PFSK-1 (cell line): Measurements from ENCODE around the gene SPOUT1.

Source experiments
- FOXP2 ChIP-seq: optimal IDR thresholded peaks from 2 replicates; pipeline ENCODE3; 2011; ENCODE audit warnings: borderline replicate concordance, control low read depth, inconsistent platforms; ENCODE audit not compliant: insufficient read depth; ENCODE audit errors: extremely low read length, extremely low read depth
- POLR2AphosphoS5 ChIP-seq: IDR thresholded peaks from 2 replicates; pipeline ENCODE4 v1.6.1; 2012; ENCODE audit warnings: low read depth, mild to moderate bottlenecking, control low read depth, low read length, moderate library complexity
- SIN3A ChIP-seq: IDR thresholded peaks from 2 replicates; pipeline ENCODE4 v1.6.1; 2012; ENCODE audit warnings: mild to moderate bottlenecking, low read length, moderate library complexity, borderline replicate concordance; ENCODE audit not compliant: insufficient read depth
- TAF1 ChIP-seq: IDR thresholded peaks from 2 replicates; pipeline ENCODE4 v1.6.1; 2012; ENCODE audit warnings: low read length, control low read depth, borderline replicate concordance; ENCODE audit not compliant: insufficient read depth
- TF ChIP-seq, protein P1 (sequence below), 2 experiments: IDR thresholded peaks; 2 replicates each; pipeline versions ENCODE4 v1.6.1 to v1.8.0; 2011 to 2012; ENCODE audit warnings: low read depth in 2 of 2, low read length in 2 of 2, control low read depth in 1 of 2, inconsistent platforms in 1 of 2, mild to moderate bottlenecking in 1 of 2, moderate library complexity in 1 of 2; ENCODE audit not compliant: insufficient read depth in 1 of 2

SPOUT1 gene

GRCh38 chr9:128862401-128862851 lies 32.8 kb upstream of the SPOUT1 start:
- TF ChIP-seq, protein P1, sequence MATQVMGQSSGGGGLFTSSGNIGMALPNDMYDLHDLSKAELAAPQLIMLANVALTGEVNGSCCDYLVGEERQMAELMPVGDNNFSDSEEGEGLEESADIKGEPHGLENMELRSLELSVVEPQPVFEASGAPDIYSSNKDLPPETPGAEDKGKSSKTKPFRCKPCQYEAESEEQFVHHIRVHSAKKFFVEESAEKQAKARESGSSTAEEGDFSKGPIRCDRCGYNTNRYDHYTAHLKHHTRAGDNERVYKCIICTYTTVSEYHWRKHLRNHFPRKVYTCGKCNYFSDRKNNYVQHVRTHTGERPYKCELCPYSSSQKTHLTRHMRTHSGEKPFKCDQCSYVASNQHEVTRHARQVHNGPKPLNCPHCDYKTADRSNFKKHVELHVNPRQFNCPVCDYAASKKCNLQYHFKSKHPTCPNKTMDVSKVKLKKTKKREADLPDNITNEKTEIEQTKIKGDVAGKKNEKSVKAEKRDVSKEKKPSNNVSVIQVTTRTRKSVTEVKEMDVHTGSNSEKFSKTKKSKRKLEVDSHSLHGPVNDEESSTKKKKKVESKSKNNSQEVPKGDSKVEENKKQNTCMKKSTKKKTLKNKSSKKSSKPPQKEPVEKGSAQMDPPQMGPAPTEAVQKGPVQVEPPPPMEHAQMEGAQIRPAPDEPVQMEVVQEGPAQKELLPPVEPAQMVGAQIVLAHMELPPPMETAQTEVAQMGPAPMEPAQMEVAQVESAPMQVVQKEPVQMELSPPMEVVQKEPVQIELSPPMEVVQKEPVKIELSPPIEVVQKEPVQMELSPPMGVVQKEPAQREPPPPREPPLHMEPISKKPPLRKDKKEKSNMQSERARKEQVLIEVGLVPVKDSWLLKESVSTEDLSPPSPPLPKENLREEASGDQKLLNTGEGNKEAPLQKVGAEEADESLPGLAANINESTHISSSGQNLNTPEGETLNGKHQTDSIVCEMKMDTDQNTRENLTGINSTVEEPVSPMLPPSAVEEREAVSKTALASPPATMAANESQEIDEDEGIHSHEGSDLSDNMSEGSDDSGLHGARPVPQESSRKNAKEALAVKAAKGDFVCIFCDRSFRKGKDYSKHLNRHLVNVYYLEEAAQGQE (IDR thresholded peaks at IDR 0.05; ENCODE audit: insufficient read depth in 1 of 2, low read depth in 2 of 2, low read length in 2 of 2): no peak
- no peak for TF ChIP-seq POLR2AphosphoS5

DNA sequence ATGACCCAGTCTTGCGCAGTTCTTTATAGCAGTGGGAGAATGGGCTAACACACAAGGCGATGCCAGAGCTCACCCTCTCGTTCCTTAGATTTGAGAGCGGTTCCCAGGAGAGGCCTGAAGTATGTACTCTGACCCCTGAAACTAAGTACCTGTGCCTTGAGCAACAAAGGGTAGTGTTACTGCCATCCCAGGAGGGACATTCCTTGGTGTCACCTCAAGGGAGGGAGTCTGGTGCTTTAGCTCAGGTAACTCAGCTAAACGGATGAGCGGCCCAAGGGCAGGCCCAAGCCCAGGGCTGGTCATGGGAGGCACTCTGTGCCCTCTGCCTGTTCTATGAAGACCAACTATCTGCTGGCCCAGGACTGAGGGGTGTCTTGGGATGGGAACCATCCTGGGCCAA lies 31.9 kb upstream of the SPOUT1 start:
- TF ChIP-seq SIN3A (no peak), POLR2AphosphoS5 (no peak)
- TF ChIP-seq, protein P1 (IDR thresholded peaks at IDR 0.05; ENCODE audit: insufficient read depth in 1 of 2, low read depth in 2 of 2, low read length in 2 of 2): no peak

GRCh38 chr9:128860937-128861336 lies 31.3 kb upstream of the SPOUT1 start:
- TF ChIP-seq SIN3A (no peak), POLR2AphosphoS5 (no peak), TAF1 (no peak), FOXP2 (no peak)
- TF ChIP-seq, protein P1 (IDR thresholded peaks at IDR 0.05; ENCODE audit: insufficient read depth in 1 of 2, low read depth in 2 of 2, low read length in 2 of 2): no peak

DNA sequence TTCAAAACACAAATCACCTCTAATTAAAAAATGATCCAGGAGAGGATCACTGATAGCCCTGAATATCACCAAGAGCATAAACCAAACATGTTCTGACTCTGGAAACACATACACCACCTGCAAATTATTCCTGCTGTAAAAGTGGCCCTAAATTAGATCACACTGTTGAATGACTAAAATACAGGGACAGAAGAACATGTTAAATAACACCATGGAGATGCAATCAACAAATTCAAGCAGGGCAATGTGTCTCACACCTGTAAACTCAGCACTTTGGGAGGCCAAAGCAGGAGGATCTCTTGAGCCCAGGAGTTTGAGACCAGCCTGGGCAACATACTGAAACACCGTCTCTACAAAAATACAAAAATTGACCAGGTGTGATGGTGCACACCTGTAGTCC lies 18.2 kb upstream of the SPOUT1 start:
- TF ChIP-seq, protein P1 (IDR thresholded peaks at IDR 0.05; ENCODE audit: insufficient read depth in 1 of 2, low read depth in 2 of 2, low read length in 2 of 2): no peak
- TF ChIP-seq SIN3A: no peak
- no peak for TF ChIP-seq FOXP2
- no peak for TF ChIP-seq POLR2AphosphoS5
- TF ChIP-seq TAF1: no peak

DNA sequence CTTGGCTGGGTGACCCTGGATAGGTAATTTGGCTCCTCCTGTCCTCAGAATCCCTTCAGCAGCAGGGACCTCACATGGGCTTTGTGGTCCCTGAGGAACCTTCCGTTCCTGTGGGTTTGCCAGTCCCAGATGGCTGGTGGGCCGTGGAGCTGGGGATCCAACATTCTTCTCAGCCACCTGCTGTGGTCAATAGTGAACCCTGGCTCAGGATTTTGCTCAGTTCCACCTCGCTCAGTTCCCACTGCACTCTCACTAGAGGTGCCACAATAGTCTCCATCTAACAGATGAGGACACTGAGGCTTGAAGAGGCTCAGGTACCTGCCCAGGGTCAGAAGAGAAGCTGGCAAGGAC lies 17.1 kb upstream of the SPOUT1 start:
- TF ChIP-seq POLR2AphosphoS5 (no peak), TAF1 (no peak), SIN3A (no peak), FOXP2 (no peak)
- TF ChIP-seq, protein P1 (IDR thresholded peaks at IDR 0.05; ENCODE audit: insufficient read depth in 1 of 2, low read depth in 2 of 2, low read length in 2 of 2): no peak
